SH-SY5Y (cell line): ENCODE results near the gene ERBB2.

ENCODE experiments used
- GATA2 ChIP-seq: IDR thresholded peaks from 2 replicates; pipeline ENCODE4 v1.6.1; 2011; ENCODE audit warnings: mild to moderate bottlenecking, low read depth, low read length
- GATA3 ChIP-seq: IDR thresholded peaks from 2 replicates; pipeline ENCODE4 v1.6.1; 2011; ENCODE audit warnings: low read depth, mild to moderate bottlenecking, low read length, moderate library complexity

DNA sequence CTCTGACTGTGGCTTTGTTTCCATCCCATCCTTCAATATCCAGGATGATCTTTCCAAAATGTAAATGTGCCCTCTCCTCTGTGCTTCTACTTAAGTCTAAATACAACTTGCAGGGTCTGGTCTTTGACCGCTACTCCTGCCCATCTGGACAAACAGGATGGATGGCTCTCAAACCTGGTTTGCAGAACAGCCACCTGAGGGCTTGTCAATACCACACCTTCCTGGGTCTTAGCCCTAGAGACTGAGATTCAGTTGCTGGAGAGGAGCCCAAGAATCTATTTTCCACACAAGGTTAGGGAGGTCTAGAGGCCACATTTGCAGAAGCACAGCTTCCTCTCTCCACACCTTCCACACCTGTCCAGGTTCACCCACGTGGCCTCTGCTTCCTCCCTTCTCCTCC is 36.0 kb downstream of the ERBB2 start:
- TF ChIP-seq GATA2 (no peak), GATA3 (no peak)
